H1 (cell line): Measurements from ENCODE around the gene PCDHB10. TPM values are rescaled to one million over a fixed set of nuclear protein-coding genes. Genes with fewer than 3 reads are reported as not detected.

ENCODE experiments used
- CTCF ChIA-PET: fragments of 300-600 bp; sonication (Branson Sonifier 250); formaldehyde crosslinking; loops from one replicate; lab custom pipeline; 2021; ENCODE audit not compliant: partially characterized antibody; lab: Charles Lee
- POLR2A ChIA-PET: fragments of 300-600 bp; sonication (Branson Sonifier 250); formaldehyde crosslinking; loops from one replicate; lab custom pipeline; 2021; ENCODE audit warnings: inconsistent platforms; ENCODE audit not compliant: partially characterized antibody; lab: Charles Lee
- DNase-seq, 2 experiments: peaks; one replicate each; pipeline versions ENCODE4 v3.0.0 to v3.0.0-alpha.2; 2010 to 2022; ENCODE audit warnings: low spot score in 2 of 2, low read depth in 1 of 2, mixed read lengths in 1 of 2
- FAIRE-seq: peaks from 2 replicates; lab custom pipeline; 2011; peaks lifted over from hg19 to GRCh38; lab: Jason Lieb, UNC
- H2AFZ ChIP-seq: 2 replicates; pipeline ENCODE4 v1.8.1; 2012; ENCODE audit warnings: low read length, inconsistent platforms
- H2AK5ac ChIP-seq: 2 replicates; pipeline ENCODE4 v1.6.1; 2013; ENCODE audit warnings: low read depth, low read length
- H2BK120ac ChIP-seq: replicated peaks from 2 replicates; pipeline ENCODE3; 2013; ENCODE audit warnings: low read depth, low read length, inconsistent platforms
- H2BK12ac ChIP-seq: 2 replicates; pipeline ENCODE4 v1.6.1; 2013; ENCODE audit warnings: low read depth, low read length
- H2BK15ac ChIP-seq: 2 replicates; pipeline ENCODE4 v1.6.1; 2013; ENCODE audit warnings: low read length
- H2BK20ac ChIP-seq: 2 replicates; pipeline ENCODE4 v1.6.1; 2013; ENCODE audit warnings: low read length
- H2BK5ac ChIP-seq: 2 replicates; pipeline ENCODE4 v1.6.1; 2013; ENCODE audit warnings: low read depth, low read length
- H3K14ac ChIP-seq: 2 replicates; pipeline ENCODE4 v1.6.1; 2013; ENCODE audit warnings: inconsistent platforms; ENCODE audit not compliant: insufficient read length
- H3K18ac ChIP-seq: 2 replicates; pipeline ENCODE4 v1.6.1; 2013; ENCODE audit warnings: low read length; ENCODE audit errors: extremely low read depth
- H3K23ac ChIP-seq: 2 replicates; pipeline ENCODE4 v1.6.1; 2013; ENCODE audit warnings: inconsistent platforms; ENCODE audit not compliant: insufficient read length
- H3K23me2 ChIP-seq: 2 replicates; pipeline ENCODE4 v1.6.1; 2013; ENCODE audit warnings: low read depth, low read length
- H3K27ac ChIP-seq: 2 replicates; pipeline ENCODE4 v1.6.1; 2011; ENCODE audit warnings: low read depth, low read length, inconsistent platforms
- H3K27me3 ChIP-seq, 4 experiments: replicated peaks in 1 of 4; 1 replicate in 1 of 4; 2 replicates in 3 of 4; pipeline versions ENCODE4 v1.6.1 to v1.8.1; 2011 to 2013; ENCODE audit warnings: low read length in 3 of 4, mild to moderate bottlenecking in 3 of 4, inconsistent platforms in 2 of 4, mixed read lengths in 2 of 4, moderate library complexity in 1 of 4; ENCODE audit not compliant: control insufficient read depth in 3 of 4, insufficient read depth in 3 of 4; ENCODE audit errors: extremely low read depth in 1 of 4
- H3K36me3 ChIP-seq, 4 experiments: 2 replicates each; pipeline versions ENCODE4 v1.6.1 to v1.8.1; 2011 to 2013; ENCODE audit warnings: mild to moderate bottlenecking in 4 of 4, low read length in 3 of 4, moderate library complexity in 2 of 4, control low read depth in 1 of 4, inconsistent platforms in 1 of 4; ENCODE audit not compliant: insufficient read depth in 4 of 4, control insufficient read depth in 2 of 4
- H3K4ac ChIP-seq: replicated peaks from 2 replicates; pipeline ENCODE3; 2013; ENCODE audit warnings: low read length, low read depth, mixed read lengths, inconsistent platforms; ENCODE audit not compliant: insufficient read length
- H3K4me1 ChIP-seq, 4 experiments: replicated peaks in 1 of 4; 1 replicate in 1 of 4; 2 replicates in 3 of 4; pipeline versions ENCODE4 v1.6.1 to v1.8.1; 2011 to 2013; ENCODE audit warnings: low read length in 3 of 4, inconsistent platforms in 2 of 4, mixed read lengths in 1 of 4; ENCODE audit not compliant: insufficient read depth in 4 of 4, control insufficient read depth in 3 of 4
- H3K4me2 ChIP-seq, 2 experiments: 2 replicates each; pipeline versions ENCODE4 v1.6.1 to v1.8.1; 2011 to 2013; ENCODE audit warnings: low read depth in 2 of 2, low read length in 2 of 2, control low read depth in 1 of 2, inconsistent platforms in 1 of 2, mild to moderate bottlenecking in 1 of 2; ENCODE audit not compliant: insufficient read depth in 1 of 2
- H3K4me3 ChIP-seq, 4 experiments: fragments of 200-600, 300-600 bp in 1 of 4; sonication (generic), shearing (Covaris generic), sonication (Bioruptor Twin) in 1 of 4; 2 replicates each; pipeline versions ENCODE4 v1.5.1 to v1.8.1; 2011 to 2016; ENCODE audit warnings: low read length in 4 of 4, low read depth in 3 of 4, control low read depth in 2 of 4, inconsistent platforms in 2 of 4, mild to moderate bottlenecking in 2 of 4, mixed read lengths in 1 of 4, moderate library complexity in 1 of 4; ENCODE audit not compliant: insufficient read depth in 2 of 4; ENCODE audit errors: extremely low read depth in 1 of 4
- H3K56ac ChIP-seq: replicated peaks from 2 replicates; pipeline ENCODE3; 2013; ENCODE audit warnings: low read depth, mild to moderate bottlenecking, mixed read lengths, low read length, inconsistent platforms; ENCODE audit not compliant: insufficient read length
- H3K79me1 ChIP-seq: 2 replicates; pipeline ENCODE4 v1.6.1; 2013; ENCODE audit warnings: low read depth, low read length, control low read depth
- H3K79me2 ChIP-seq, 2 experiments: 2 replicates each; pipeline versions ENCODE4 v1.6.1 to v1.8.1; 2012 to 2013; ENCODE audit warnings: low read length in 2 of 2, mild to moderate bottlenecking in 2 of 2, inconsistent platforms in 1 of 2; ENCODE audit not compliant: insufficient read depth in 2 of 2, control insufficient read depth in 1 of 2
- H3K9ac ChIP-seq, 4 experiments: replicated peaks in 1 of 4; 1 replicate in 1 of 4; 2 replicates in 3 of 4; pipeline versions ENCODE4 v1.6.1 to v1.8.1; 2011 to 2013; ENCODE audit warnings: low read depth in 3 of 4, low read length in 3 of 4, control low read depth in 2 of 4, mild to moderate bottlenecking in 2 of 4, moderate library complexity in 2 of 4, inconsistent platforms in 1 of 4; ENCODE audit errors: extremely low read depth in 1 of 4
- H3K9me3 ChIP-seq, 2 experiments: 2 replicates each; pipeline versions ENCODE4 v1.6.1 to v1.8.1; 2012 to 2013; ENCODE audit warnings: mild to moderate bottlenecking in 2 of 2, moderate library complexity in 2 of 2, control low read depth in 1 of 2, inconsistent platforms in 1 of 2, low read depth in 1 of 2, low read length in 1 of 2, mixed read lengths in 1 of 2; ENCODE audit not compliant: insufficient read depth in 2 of 2
- H4K20me1 ChIP-seq, 2 experiments: replicated peaks in 1 of 2; 2 replicates each; pipeline versions ENCODE3 to v1.8.1; 2011 to 2013; ENCODE audit warnings: inconsistent platforms in 2 of 2, low read length in 2 of 2, mild to moderate bottlenecking in 1 of 2; ENCODE audit not compliant: insufficient read depth in 2 of 2, control insufficient read depth in 1 of 2
- H4K5ac ChIP-seq: 2 replicates; pipeline ENCODE4 v1.6.1; 2013; ENCODE audit warnings: low read length, low read depth, mixed read lengths, inconsistent platforms; ENCODE audit not compliant: insufficient read length
- H4K8ac ChIP-seq: 2 replicates; pipeline ENCODE4 v1.8.0; 2013; ENCODE audit warnings: mild to moderate bottlenecking, moderate library complexity, low read length, inconsistent platforms; ENCODE audit not compliant: insufficient read depth; ENCODE audit errors: extremely low read depth
- H4K91ac ChIP-seq: replicated peaks from 2 replicates; pipeline ENCODE3; 2013; ENCODE audit warnings: low read length, mixed read lengths, inconsistent platforms; ENCODE audit not compliant: insufficient read length
- EZH2 ChIP-seq: fragments of 200-600 bp; sonication (generic); IDR thresholded peaks from 2 replicates; pipeline ENCODE4 v1.7.1; 2012; ENCODE audit warnings: low read depth, mild to moderate bottlenecking, moderate library complexity, low read length, inconsistent platforms; ENCODE audit not compliant: severe bottlenecking
- GTF2F1 ChIP-seq: IDR thresholded peaks from 2 replicates; pipeline ENCODE4 v1.6.1; 2012; ENCODE audit warnings: low read depth, low read length, improper control_type of control experiment, borderline replicate concordance
- KDM1A ChIP-seq: fragments of 200-600, 300-600 bp; sonication (generic); IDR thresholded peaks from 2 replicates; pipeline ENCODE4 v1.7.1; 2016; ENCODE audit warnings: mild to moderate bottlenecking, low read length, borderline replicate concordance
- KDM4A ChIP-seq: IDR thresholded peaks from one replicate; pipeline ENCODE4 v1.7.1; 2012; ENCODE audit warnings: low read depth, mild to moderate bottlenecking, moderate library complexity, low read length, inconsistent platforms; ENCODE audit not compliant: severe bottlenecking
- RXRA ChIP-seq: IDR thresholded peaks from 2 replicates; pipeline ENCODE4 v1.6.1; 2011; ENCODE audit warnings: low read depth, mild to moderate bottlenecking, low read length, moderate library complexity; ENCODE audit not compliant: insufficient read depth
- SIX5 ChIP-seq: IDR thresholded peaks from 2 replicates; pipeline ENCODE4 v1.6.1; 2011; ENCODE audit warnings: mild to moderate bottlenecking, low read depth, low read length
- TBP ChIP-seq: IDR thresholded peaks from 2 replicates; pipeline ENCODE4 v1.6.1; 2011; ENCODE audit warnings: low read depth, low read length, improper control_type of control experiment
- WGBS, 2 experiments: shearing (Covaris generic) in 1 of 2; methylation state at CpG; one replicate each; pipeline versions ENCODE4 v1.1.6 to v1.1.7; 2013 to 2015; ENCODE audit warnings: low lambda C conversion rate in 2 of 2, mixed read lengths in 2 of 2, inconsistent platforms in 1 of 2, low coverage in 1 of 2, missing lambda C conversion rate in 1 of 2; ENCODE audit not compliant: insufficient replicate concordance in 2 of 2, insufficient coverage in 1 of 2, insufficient read length in 1 of 2; ENCODE audit errors: extremely low coverage in 1 of 2, missing lambda C conversion rate in 1 of 2; 5-methylcytosine and 5-hydroxymethylcytosine counted together
- polyA plus RNA-seq, 7 experiments: library from polyadenylated mRNA; depleted of rRNA in 3 of 7; stranded (reverse) in 5 of 7; unstranded in 2 of 7; fragments of >200 nt in 5 of 7; fragments of 200-250 nt in 2 of 7; gene quantifications; 1 replicate in 5 of 7; 2 replicates in 1 of 7; 4 replicates in 1 of 7; pipeline versions ENCODE4 v1.2.1 to v1.2.3, GENCODE V29; 2011 to 2013; ENCODE audit warnings: missing spikeins in 2 of 7, mixed read lengths in 2 of 7
- total RNA-seq: library from RNA; stranded (reverse); fragmentation: NEBNext Ultra II Directional; extraction: Animal tissue kit (Norgen Biotek cat#: 25700); gene quantifications from 2 replicates; pipeline ENCODE4 v1.2.1, GENCODE V29; 2021
- TF ChIP-seq, protein P1 (sequence below): IDR thresholded peaks from 2 replicates; pipeline ENCODE4 v1.6.1; 2012; ENCODE audit warnings: inconsistent platforms

PCDHB10 gene
- total and polyA plus RNA-seq, 2 of the 8 experiments (the other 6 are each of a cell fraction or from before 2014, with no cell fraction given) = 1.3 to 1.8 TPM

DNA sequence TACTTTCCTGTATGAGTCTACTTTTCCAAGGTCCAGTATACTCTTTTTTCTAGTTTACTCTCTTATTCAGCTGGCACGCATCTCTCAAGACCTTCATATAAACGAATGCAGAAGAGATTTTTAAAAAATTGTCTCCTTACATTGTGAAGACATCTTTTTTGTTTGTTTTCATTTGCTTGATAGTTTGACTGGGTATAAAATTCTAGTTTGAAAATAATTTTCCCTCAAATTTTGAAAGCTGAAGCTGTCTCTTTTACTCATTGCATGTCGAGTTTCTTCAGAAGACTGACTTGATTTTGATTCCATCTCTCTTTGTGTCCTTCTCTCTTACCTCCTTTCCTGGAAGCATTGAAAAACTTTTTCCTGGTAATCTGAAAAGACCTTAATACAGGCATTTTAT is 4.2 kb downstream of the PCDHB10 start:
- Histone ChIP-seq H4K20me1 (no peaks in the 10 kb centered on the region), H3K56ac (no peak overlapping the region), H4K5ac (no peak overlapping the region), H3K79me2 (no peaks in the 10 kb centered on the region), H2AK5ac (no peak overlapping the region), H2BK20ac (no peak overlapping the region), H3K79me1 (no peaks in the 10 kb centered on the region), H3K9ac (no peak overlapping the region), H2BK15ac (no peak overlapping the region), H3K4me1 (no peaks in the 10 kb centered on the region; a peak in 1 of 7 replicates), H3K23me2 (no peaks in the 10 kb centered on the region; the same call in 1 of the 2 replicates), H2BK12ac (no peak overlapping the region), H3K36me3 (no peaks in the 10 kb centered on the region), H3K9me3 (peaks cover 6 to 10% of the 10 kb centered on the region in 2 experiments; a peak in 2 of 4 replicates), H3K27ac (no peak overlapping the region), H3K18ac (no peak overlapping the region), H2AFZ (no peak overlapping the region), H3K23ac (no peak overlapping the region), H2BK5ac (no peak overlapping the region), H3K27me3 (no peaks in the 10 kb centered on the region), H3K4me3 (no peak overlapping the region), H4K91ac (no peak overlapping the region), H3K14ac (no peak overlapping the region), H3K4me2 (no peak overlapping the region), H2BK120ac (no peak overlapping the region), H3K4ac (no peak overlapping the region), H4K8ac (no peak overlapping the region)
- POLR2A ChIA-PET = no interaction called here
- no peak for FAIRE-seq
- DNase-seq = no peak
- 86% methylated on average over 3 of the region's 3 CpGs; no CpG with 5 or more reads in 1 of the 2 experiments for WGBS, 2 experiments
- CTCF ChIA-PET = interaction anchor here (0.7 to 6.0 kb wide), 13 partner anchors 9 to 402 kb away, joined by 3 to 39 read pairs (median 4); partner anchors contain the start of genes PCDHA2, PCDHB12, PCDHB14 and PCDHB16
- TF ChIP-seq SIX5 (no peak), TBP (no peak), KDM1A (no peak), EZH2 (no peak), KDM4A (no peak), GTF2F1 (no peak), RXRA (no peak)
- TF ChIP-seq, protein P1, sequence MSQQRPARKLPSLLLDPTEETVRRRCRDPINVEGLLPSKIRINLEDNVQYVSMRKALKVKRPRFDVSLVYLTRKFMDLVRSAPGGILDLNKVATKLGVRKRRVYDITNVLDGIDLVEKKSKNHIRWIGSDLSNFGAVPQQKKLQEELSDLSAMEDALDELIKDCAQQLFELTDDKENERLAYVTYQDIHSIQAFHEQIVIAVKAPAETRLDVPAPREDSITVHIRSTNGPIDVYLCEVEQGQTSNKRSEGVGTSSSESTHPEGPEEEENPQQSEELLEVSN = no peak
